HepG2 (cell line): ENCODE data around the gene ZSWIM7. TPM values are rescaled to one million over a fixed set of nuclear protein-coding genes. Genes with fewer than 3 reads are reported as not detected.
A peak's percentile ranks its signal among the peaks of the same experiment; 100 is the strongest.

ENCODE experiments used
- GTF2F1 ChIP-seq: fragments of 150-350 bp; IDR thresholded peaks from 2 replicates; pipeline ENCODE4 v1.6.1; 2014; ENCODE audit warnings: low read length
- HNF1A ChIP-seq, 2 experiments: sonication (generic) in 1 of 2; formaldehyde crosslinking in 1 of 2; IDR thresholded peaks; 2 replicates each; pipeline versions ENCODE4 v1.4.0 to v1.6.1; 2016 to 2020; ENCODE audit warnings: borderline replicate concordance in 1 of 2, low read depth in 1 of 2, mild to moderate bottlenecking in 1 of 2, missing genetic modification reagents in 1 of 2
- JUN ChIP-seq: sonication (generic); formaldehyde crosslinking; IDR thresholded peaks from 2 replicates; pipeline ENCODE4 v1.4.0; 2020; ENCODE audit warnings: mild to moderate bottlenecking, missing genetic modification reagents
- MBNL3 ChIP-seq: fragments of 250-450 bp; sonication (Bioruptor Pico); conservative IDR thresholded peaks from 2 replicates; pipeline ENCODE4 v1.8.0; 2022; ENCODE audit warnings: mild to moderate bottlenecking, inconsistent platforms
- NCOA2 ChIP-seq: sonication (generic); formaldehyde crosslinking; IDR thresholded peaks from 2 replicates; pipeline ENCODE4 v1.8.0; 2022; ENCODE audit warnings: inconsistent platforms
- PTBP1 ChIP-seq: fragments of 200-400 bp; formaldehyde crosslinking; IDR thresholded peaks from 2 replicates; pipeline ENCODE4 v1.6.1; 2018; ENCODE audit warnings: low read length, low read depth; ENCODE audit not compliant: poor library complexity, severe bottlenecking
- SRSF1 ChIP-seq: fragments of 200-400 bp; formaldehyde crosslinking; optimal IDR thresholded peaks from 2 replicates; pipeline ENCODE3; 2017; ENCODE audit warnings: mild to moderate bottlenecking, low read depth, low read length, moderate library complexity
- YEATS2 ChIP-seq: sonication (generic); formaldehyde crosslinking; IDR thresholded peaks from 2 replicates; pipeline ENCODE4 v1.4.0; 2020; ENCODE audit warnings: missing genetic modification reagents, borderline replicate concordance
- ZFP36 ChIP-seq: fragments of 150-350 bp; IDR thresholded peaks from 2 replicates; pipeline ENCODE4 v1.6.1; 2018; ENCODE audit warnings: borderline replicate concordance, low read length, low read depth; ENCODE audit not compliant: partially characterized antibody
- ZNF121 ChIP-seq: sonication (generic); formaldehyde crosslinking; IDR thresholded peaks from 2 replicates; pipeline ENCODE4 v1.5.0; 2020; ENCODE audit warnings: mild to moderate bottlenecking, missing genetic modification reagents
- ZNF264 ChIP-seq: sonication (generic); formaldehyde crosslinking; IDR thresholded peaks from 2 replicates; pipeline ENCODE4 v1.4.0; 2020; ENCODE audit warnings: missing genetic modification reagents
- ZNF33B ChIP-seq: sonication (generic); formaldehyde crosslinking; IDR thresholded peaks from 2 replicates; pipeline ENCODE4 v1.5.1; 2020; ENCODE audit warnings: mild to moderate bottlenecking, missing genetic modification reagents
- ZNF367 ChIP-seq: sonication (generic); formaldehyde crosslinking; IDR thresholded peaks from 2 replicates; pipeline ENCODE4 v1.4.0; 2020; ENCODE audit warnings: missing genetic modification reagents, borderline replicate concordance
- ZSCAN22 ChIP-seq: sonication (generic); formaldehyde crosslinking; IDR thresholded peaks from 2 replicates; pipeline ENCODE4 v1.4.0; 2020; ENCODE audit warnings: mild to moderate bottlenecking, missing genetic modification reagents
- ZSCAN31 ChIP-seq: sonication (generic); formaldehyde crosslinking; IDR thresholded peaks from 2 replicates; pipeline ENCODE4 v1.5.0; 2020; ENCODE audit warnings: low read depth, mild to moderate bottlenecking, missing genetic modification reagents
- polyA plus RNA-seq, 8 experiments: library from polyadenylated mRNA; depleted of rRNA in 3 of 8; stranded (reverse) in 7 of 8; unstranded in 1 of 8; fragments of >200 nt; fragmentation: Illumina TruSeq in 4 of 8; extraction: Trizol in 4 of 8; gene quantifications; 2 replicates each; pipeline versions ENCODE4 v1.2.1 to v1.2.3, GENCODE V29; 2011 to 2016; ENCODE audit warnings: low read depth in 4 of 8, missing spikeins in 1 of 8, mixed read lengths in 1 of 8; ENCODE audit not compliant: insufficient read depth in 1 of 8
- total RNA-seq, 5 experiments: library from RNA; depleted of rRNA; stranded (reverse); fragments of >200 nt; fragmentation: Illumina TruSeq; extraction: Trizol; gene quantifications; 2 replicates each; pipeline ENCODE4 v1.2.3, GENCODE V29; 2016; ENCODE audit warnings: low read depth in 1 of 5
- TF ChIP-seq, protein P1 (sequence below): sonication (generic); formaldehyde crosslinking; IDR thresholded peaks from 2 replicates; pipeline ENCODE4 v1.5.0; 2020; ENCODE audit warnings: mild to moderate bottlenecking, missing genetic modification reagents
- TF ChIP-seq, protein P2 (sequence below): IDR thresholded peaks from 2 replicates; pipeline ENCODE4 v1.6.1; 2016; ENCODE audit warnings: missing genetic modification reagents, missing compliant biosample characterization
- TF ChIP-seq, protein P3 (sequence below): sonication (generic); formaldehyde crosslinking; IDR thresholded peaks from 2 replicates; pipeline ENCODE4 v1.5.0; 2020; ENCODE audit warnings: missing genetic modification reagents, mild to moderate bottlenecking, borderline replicate concordance

ZSWIM7 gene
- total and polyA plus RNA-seq, 2 of the 13 experiments (the other 11 are each of a cell fraction or from before 2014, with no cell fraction given): 13.1 to 28.1 TPM

GRCh38 chr17:15999141-15999973 is at the start of gene ZSWIM7, which contains the start of gene TTC19 (continued):
- TF ChIP-seq ZSCAN31 (peak; percentile 90), ZNF367 (CRISPR knock-in tag) (peak; percentile 23; the same call in 1 of the 2 replicates), ZSCAN22 (CRISPR knock-in tag) (no peak), ZNF33B (CRISPR knock-in tag) (peak; percentile 97), ZNF121 (CRISPR knock-in tag) (0 out of 2 replicates have a peak, but pooled peaks have one; percentile 67), ZNF264 (CRISPR knock-in tag) (peak; percentile 45; the same call in 1 of the 2 replicates), MBNL3 (CRISPR knock-in tag) (no peak), NCOA2 (CRISPR knock-in tag) (peak; percentile 49), YEATS2 (CRISPR knock-in tag) (peak; percentile 92), HNF1A (IDR thresholded peaks at IDR 0.05; ENCODE audit: low read depth) (no peak), HNF1A (CRISPR knock-in tag; IDR thresholded peaks at IDR 0.05; ENCODE audit: borderline replicate concordance) (peak; percentile 80), GTF2F1 (no peak), SRSF1 (peak; percentile 70), PTBP1 (no peak), JUN (no peak; the same call in 1 of the 2 replicates), ZFP36 (no peak)
- TF ChIP-seq, protein P1, sequence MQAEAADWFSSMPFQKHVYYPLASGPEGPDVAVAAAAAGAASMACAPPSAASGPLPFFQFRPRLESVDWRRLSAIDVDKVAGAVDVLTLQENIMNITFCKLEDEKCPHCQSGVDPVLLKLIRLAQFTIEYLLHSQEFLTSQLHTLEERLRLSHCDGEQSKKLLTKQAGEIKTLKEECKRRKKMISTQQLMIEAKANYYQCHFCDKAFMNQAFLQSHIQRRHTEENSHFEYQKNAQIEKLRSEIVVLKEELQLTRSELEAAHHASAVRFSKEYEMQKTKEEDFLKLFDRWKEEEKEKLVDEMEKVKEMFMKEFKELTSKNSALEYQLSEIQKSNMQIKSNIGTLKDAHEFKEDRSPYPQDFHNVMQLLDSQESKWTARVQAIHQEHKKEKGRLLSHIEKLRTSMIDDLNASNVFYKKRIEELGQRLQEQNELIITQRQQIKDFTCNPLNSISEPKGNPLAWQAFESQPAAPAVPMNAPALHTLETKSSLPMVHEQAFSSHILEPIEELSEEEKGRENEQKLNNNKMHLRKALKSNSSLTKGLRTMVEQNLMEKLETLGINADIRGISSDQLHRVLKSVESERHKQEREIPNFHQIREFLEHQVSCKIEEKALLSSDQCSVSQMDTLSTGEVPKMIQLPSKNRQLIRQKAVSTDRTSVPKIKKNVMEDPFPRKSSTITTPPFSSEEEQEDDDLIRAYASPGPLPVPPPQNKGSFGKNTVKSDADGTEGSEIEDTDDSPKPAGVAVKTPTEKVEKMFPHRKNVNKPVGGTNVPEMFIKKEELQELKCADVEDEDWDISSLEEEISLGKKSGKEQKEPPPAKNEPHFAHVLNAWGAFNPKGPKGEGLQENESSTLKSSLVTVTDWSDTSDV (CRISPR knock-in tag): no peak
- TF ChIP-seq, protein P2, sequence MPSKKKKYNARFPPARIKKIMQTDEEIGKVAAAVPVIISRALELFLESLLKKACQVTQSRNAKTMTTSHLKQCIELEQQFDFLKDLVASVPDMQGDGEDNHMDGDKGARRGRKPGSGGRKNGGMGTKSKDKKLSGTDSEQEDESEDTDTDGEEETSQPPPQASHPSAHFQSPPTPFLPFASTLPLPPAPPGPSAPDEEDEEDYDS (CRISPR knock-in tag): peak; percentile 95
- TF ChIP-seq, protein P3, sequence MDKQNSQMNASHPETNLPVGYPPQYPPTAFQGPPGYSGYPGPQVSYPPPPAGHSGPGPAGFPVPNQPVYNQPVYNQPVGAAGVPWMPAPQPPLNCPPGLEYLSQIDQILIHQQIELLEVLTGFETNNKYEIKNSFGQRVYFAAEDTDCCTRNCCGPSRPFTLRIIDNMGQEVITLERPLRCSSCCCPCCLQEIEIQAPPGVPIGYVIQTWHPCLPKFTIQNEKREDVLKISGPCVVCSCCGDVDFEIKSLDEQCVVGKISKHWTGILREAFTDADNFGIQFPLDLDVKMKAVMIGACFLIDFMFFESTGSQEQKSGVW: no peak; the same call in 1 of the 2 replicates
